PC-3 (cell line): Measurements from ENCODE around the gene IRAK1. TPM values are rescaled to one million over a fixed set of nuclear protein-coding genes. Genes with fewer than 3 reads are reported as not detected.
"Not testable (repeated sequence)": the region's sequence is repeated elsewhere in the genome, so short reads cannot be mapped to it uniquely, and the experiment has no call there.

ENCODE experiments used
- ATAC-seq: fragments of 200-7000 bp; cut with Tn5 transposase; 2 replicates; pipeline ENCODE4 v1.9.1; 2020; ENCODE audit warnings: mild to moderate bottlenecking, moderate library complexity
- BruUV-seq: library from RNA; stranded (reverse); fragments of 400-500 nt; replicated peaks from 2 replicates; lab custom pipeline; 2021; lab: Mats Ljungman, UMichigan
- CTCF ChIA-PET: fragments of 300-600 bp; sonication (Branson Sonifier 250); formaldehyde crosslinking; loops from one replicate; lab custom pipeline; 2022; ENCODE audit warnings: antibody characterized with exemption; lab: Charles Lee
- POLR2A ChIA-PET: fragments of 300-600 bp; sonication (Branson Sonifier 250); formaldehyde crosslinking; loops from one replicate; lab custom pipeline; 2022; ENCODE audit warnings: antibody characterized with exemption; ENCODE audit not compliant: unreplicated experiment; lab: Charles Lee
- DNase-seq: peaks from one replicate; pipeline ENCODE4 v3.0.0-alpha.2; 2015
- H2AFZ ChIP-seq: fragments of 300-600 bp; sonication (generic); 2 replicates; pipeline ENCODE4 v1.6.0; 2016; ENCODE audit warnings: antibody characterized with exemption, low read length
- H3F3A ChIP-seq: fragments of 300-600 bp; sonication (generic); one replicate; pipeline ENCODE4 v1.6.0; 2017; ENCODE audit warnings: antibody characterized with exemption, low read length, control low read depth, mild to moderate bottlenecking; ENCODE audit not compliant: unreplicated experiment
- H3K27ac ChIP-seq: fragments of 300-600 bp; sonication (generic); 2 replicates; pipeline ENCODE4 v1.5.1; 2016; ENCODE audit warnings: mild to moderate bottlenecking, low read length
- H3K27me3 ChIP-seq: fragments of 300-600 bp; sonication (generic); 2 replicates; pipeline ENCODE4 v1.6.1; 2016; ENCODE audit warnings: low read length, mixed read lengths
- H3K36me3 ChIP-seq: fragments of 300-600 bp; sonication (generic); 2 replicates; pipeline ENCODE4 v1.6.1; 2016; ENCODE audit warnings: low read depth, mixed run types, low read length, mixed read lengths
- H3K4me1 ChIP-seq: fragments of 300-600 bp; sonication (generic); 2 replicates; pipeline ENCODE4 v1.5.1; 2016; ENCODE audit warnings: low read length; ENCODE audit not compliant: insufficient read depth
- H3K4me2 ChIP-seq: fragments of 300-600 bp; sonication (generic); 2 replicates; pipeline ENCODE4 v1.6.0; 2016; ENCODE audit warnings: low read length
- H3K4me3 ChIP-seq: fragments of 300-600 bp; sonication (generic); 2 replicates; pipeline ENCODE4 v1.5.1; 2016; ENCODE audit warnings: mild to moderate bottlenecking, low read length, mixed read lengths
- H3K79me2 ChIP-seq: fragments of 300-600 bp; sonication (generic); 2 replicates; pipeline ENCODE4 v1.6.1; 2017; ENCODE audit warnings: low read length, mixed read lengths
- H3K9ac ChIP-seq: fragments of 300-600 bp; sonication (generic); 2 replicates; pipeline ENCODE4 v1.6.0; 2016; ENCODE audit warnings: mild to moderate bottlenecking, low read length
- H3K9me2 ChIP-seq: fragments of 300-600 bp; sonication (generic); replicated peaks from 2 replicates; pipeline ENCODE4 v1.6.1; 2016; ENCODE audit warnings: mixed run types, low read length, mixed read lengths
- H3K9me3 ChIP-seq: fragments of 300-600 bp; sonication (generic); 2 replicates; pipeline ENCODE4 v1.6.1; 2016; ENCODE audit warnings: low read length, mixed read lengths
- H4K20me1 ChIP-seq: fragments of 300-600 bp; sonication (generic); 2 replicates; pipeline ENCODE4 v1.6.1; 2016; ENCODE audit warnings: low read length, mixed read lengths
- CTCF ChIP-seq: fragments of 300-600 bp; sonication (generic); conservative IDR thresholded peaks from 2 replicates; pipeline ENCODE4 v1.5.1; 2017; ENCODE audit warnings: antibody characterized with exemption, low read depth, mild to moderate bottlenecking, low read length
- EZH2 ChIP-seq: fragments of 300-600 bp; sonication (generic); IDR thresholded peaks from one replicate; pipeline ENCODE4 v1.6.1; 2017; ENCODE audit warnings: antibody characterized with exemption, mild to moderate bottlenecking, low read length; ENCODE audit not compliant: unreplicated experiment
- EZH2phosphoT487 ChIP-seq: fragments of 300-600 bp; sonication (generic); IDR thresholded peaks from 2 replicates; pipeline ENCODE4 v1.6.1; 2018; ENCODE audit warnings: mild to moderate bottlenecking, antibody characterized with exemption, low read length, borderline replicate concordance
- intact Hi-C: fragments of 100-400 bp; cut with micrococcal nuclease; formaldehyde crosslinking; loops from 2 replicates; pipeline ENCODE4 v1.9.0; 2023
- total RNA-seq: library from RNA; depleted of rRNA; stranded (reverse); fragments of >200 nt; gene quantifications from 2 replicates; pipeline ENCODE4 v1.2.3, GENCODE V29; 2014

IRAK1 gene
- total RNA-seq, 1 experiment from 2014 or later: 366 TPM

GRCh38 chrX:153981771-153982533 is 37.8 kb downstream of the IRAK1 start:
- TF ChIP-seq EZH2: no peak
- TF ChIP-seq CTCF: no peak

GRCh38 chrX:153981231-153981630 is 38.5 kb downstream of the IRAK1 start:
- no peak for DNase-seq
- Histone ChIP-seq H3K4me1 (no peaks in the 10 kb centered on the region), H3K27me3 (no peaks in the 10 kb centered on the region), H3K9me2 (no peaks in the 10 kb centered on the region), H3K4me3 (no peak overlapping the region), H3K9me3 (no peaks in the 10 kb centered on the region), H3K79me2 (no peaks in the 10 kb centered on the region), H3K27ac (no peak overlapping the region), H3F3A (no peaks in the 10 kb centered on the region), H4K20me1 (no peaks in the 10 kb centered on the region), H3K36me3 (no peaks in the 10 kb centered on the region), H3K9ac (no peak overlapping the region), H2AFZ (no peak overlapping the region), H3K4me2 (no peak overlapping the region)
- no TSS peak for BruUV-seq
- CTCF ChIA-PET: no interaction called here
- intact Hi-C loops: no loop called here
- no peak for TF ChIP-seq EZH2phosphoT487
- TF ChIP-seq CTCF: no peak
- TF ChIP-seq EZH2: no peak
- POLR2A ChIA-PET: no interaction called here
- ATAC-seq: no peak

More at GRCh38 chrX:153981771-153982533, 37.8 kb downstream of the IRAK1 start:
- BruUV-seq: no TSS peak
- Histone ChIP-seq H4K20me1 (no peaks in the 10 kb centered on the region), H3K4me1 (no peaks in the 10 kb centered on the region), H3K79me2 (no peaks in the 10 kb centered on the region), H3K27me3 (no peaks in the 10 kb centered on the region), H3F3A (no peaks in the 10 kb centered on the region), H3K9me2 (no peaks in the 10 kb centered on the region), H3K27ac (no peak overlapping the region), H3K36me3 (no peaks in the 10 kb centered on the region), H2AFZ (no peak overlapping the region), H3K4me2 (no peak overlapping the region), H3K9ac (no peak overlapping the region), H3K4me3 (no peak overlapping the region), H3K9me3 (no peaks in the 10 kb centered on the region)
- CTCF ChIA-PET: no interaction called here
- no peak for ATAC-seq
- POLR2A ChIA-PET: no interaction called here
- no peak for DNase-seq
- intact Hi-C loops: no loop called here

GRCh38 chrX:153980394-153980793 is 39.3 kb downstream of the IRAK1 start:
- intact Hi-C loops, H3K27ac ChIP-seq, POLR2A ChIA-PET, DNase-seq, H3K79me2 ChIP-seq, H3K27me3 ChIP-seq, ATAC-seq, BruUV-seq, CTCF ChIA-PET, H3K36me3 ChIP-seq, H3K9me2 ChIP-seq, H3K4me3 ChIP-seq, H2AFZ ChIP-seq, H3K4me2 ChIP-seq, H3K9ac ChIP-seq, H3K9me3 ChIP-seq, H3F3A ChIP-seq, H3K4me1 ChIP-seq, H4K20me1 ChIP-seq: not testable (repeated sequence)
